ENCODE measurements around the gene PLEKHG7. TPM values are rescaled to one million over a fixed set of nuclear protein-coding genes. Genes with fewer than 3 reads are reported as not detected.

The PLEKHG7 gene
- polyA plus RNA-seq, 3 donors, result not detected

GRCh38 chr12:92654929-92655328 lies 47.9 kb upstream of the PLEKHG7 start:
- Histone ChIP-seq H3K4me3 (replicated peaks in 1 of 3; ENCODE audit: low read depth in 2 of 3, low read length in 3 of 3) (no peak overlapping the region), H3K27ac (ENCODE audit: low read depth in 1 of 2, low read length in 2 of 2) (no peak overlapping the region), H3K27me3 (ENCODE audit: control insufficient read depth in 2 of 2, insufficient read depth in 2 of 2, low read length in 2 of 2) (no peaks in the 10 kb centered on the region), H2AFZ (ENCODE audit: insufficient read depth, low read depth, low read length, poor library complexity, severe bottlenecking) (no peak overlapping the region), H3K36me3 (replicated peaks in 1 of 2; ENCODE audit: control insufficient read depth in 1 of 2, insufficient read depth in 2 of 2, low read length in 2 of 2) (no peaks in the 10 kb centered on the region), H3K4me1 (ENCODE audit: control insufficient read depth in 1 of 2, insufficient read depth in 2 of 2, low read length in 2 of 2) (peaks cover 2% of the 10 kb centered on the region in 2 donors), H3K9ac (ENCODE audit: insufficient read depth, low read length, poor library complexity, severe bottlenecking) (no peak overlapping the region), H3K4me2 (replicated peaks; ENCODE audit: extremely low read depth, low read length, poor library complexity, severe bottlenecking) (no peak overlapping the region), H3K79me2 (ENCODE audit: insufficient read depth, low read length) (no peaks in the 10 kb centered on the region), H3K9me3 (replicated peaks in 1 of 2; ENCODE audit: control insufficient read depth in 1 of 2, insufficient read depth in 1 of 2, low read length in 2 of 2) (no peaks in the 10 kb centered on the region), H4K20me1 (ENCODE audit: insufficient read depth, low read length) (no peaks in the 10 kb centered on the region)
- Mint-ChIP-seq H3K4me1 (peaks cover 7% of the 10 kb centered on the region), H3K4me3 (no peak overlapping the region), H3K36me3 (no peaks in the 10 kb centered on the region), H3K9me3 (peaks cover 0 to 2% (median 0%) of the 10 kb centered on the region in 7 donors), H3K27me3 (ENCODE audit: low read depth in 3 of 3) (peaks cover 0 to 6% (median 0%) of the 10 kb centered on the region in 3 donors), H3K27ac (no peak overlapping the region)
- intact Hi-C loops (cut with micrococcal nuclease), result loop anchor here (5.0 to 10.0 kb wide), 5 partner anchors 83 to 1280 kb away; partner anchors contain the start of gene BTG1 (in 1 of the 2)
- WGBS (ENCODE audit: insufficient coverage), result 100% methylated on average over 1 of the region's 1 CpG
- TF ChIP-seq CTCF (IDR thresholded peaks at IDR 0.05), result no peak
- DNase-seq, result no peak

DNA sequence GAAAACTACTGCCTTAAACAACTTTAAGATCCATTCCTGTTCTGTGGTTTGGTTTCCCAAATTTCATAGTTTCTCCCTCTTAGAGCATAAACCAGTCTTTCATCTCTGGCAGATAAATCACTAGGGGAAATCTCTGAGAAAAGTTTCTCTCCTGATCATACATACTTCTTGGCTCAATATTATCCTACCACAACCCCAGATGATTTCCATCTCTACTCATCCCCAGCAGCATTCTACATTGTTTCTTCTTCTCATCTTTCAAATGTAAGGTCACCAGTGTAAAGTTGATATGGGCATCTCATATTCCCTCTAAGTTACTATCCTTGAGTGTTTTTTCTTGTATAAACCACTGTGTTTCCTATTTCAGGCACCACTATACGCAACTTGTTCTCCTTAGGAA lies 45.9 kb upstream of the PLEKHG7 start:
- Histone ChIP-seq H3K79me2 (ENCODE audit: insufficient read depth, low read length) (no peaks in the 10 kb centered on the region), H3K27me3 (ENCODE audit: control insufficient read depth in 2 of 2, insufficient read depth in 2 of 2, low read length in 2 of 2) (no peaks in the 10 kb centered on the region), H3K4me3 (replicated peaks in 1 of 3; ENCODE audit: low read depth in 2 of 3, low read length in 3 of 3) (no peak overlapping the region), H3K9me3 (replicated peaks in 1 of 2; ENCODE audit: control insufficient read depth in 1 of 2, insufficient read depth in 1 of 2, low read length in 2 of 2) (no peaks in the 10 kb centered on the region), H3K4me2 (replicated peaks; ENCODE audit: extremely low read depth, low read length, poor library complexity, severe bottlenecking) (no peak overlapping the region), H3K36me3 (replicated peaks in 1 of 2; ENCODE audit: control insufficient read depth in 1 of 2, insufficient read depth in 2 of 2, low read length in 2 of 2) (no peaks in the 10 kb centered on the region), H3K27ac (ENCODE audit: low read depth in 1 of 2, low read length in 2 of 2) (no peak overlapping the region), H4K20me1 (ENCODE audit: insufficient read depth, low read length) (no peaks in the 10 kb centered on the region), H3K9ac (ENCODE audit: insufficient read depth, low read length, poor library complexity, severe bottlenecking) (no peak overlapping the region), H3K4me1 (ENCODE audit: control insufficient read depth in 1 of 2, insufficient read depth in 2 of 2, low read length in 2 of 2) (no peaks in the 10 kb centered on the region), H2AFZ (ENCODE audit: insufficient read depth, low read depth, low read length, poor library complexity, severe bottlenecking) (no peak overlapping the region)
- Mint-ChIP-seq H3K4me1 (no peaks in the 10 kb centered on the region), H3K27ac (no peak overlapping the region), H3K9me3 (peaks cover 0 to 5% (median 3%) of the 10 kb centered on the region in 7 donors), H3K4me3 (no peak overlapping the region), H3K27me3 (ENCODE audit: low read depth in 3 of 3) (peaks cover 0 to 6% (median 0%) of the 10 kb centered on the region in 3 donors), H3K36me3 (no peaks in the 10 kb centered on the region)
- no peak for TF ChIP-seq CTCF (IDR thresholded peaks at IDR 0.05)
- intact Hi-C loops (cut with micrococcal nuclease), result loop anchor here (5.0 to 10.0 kb wide), 4 partner anchors 85 to 1282 kb away; no protein-coding TSS in a partner anchor
- no peak for DNase-seq
- WGBS (ENCODE audit: insufficient coverage), result no CpG with 5 or more reads among the region's 1 CpG
